GM19328 (cell line): ENCODE measurements around the gene ZNF536.

Experiments used
- ATAC-seq: cut with Tn5 transposase; IDR thresholded peaks from one replicate; pipeline ENCODE4 v1.9.1; 2021; ENCODE audit warnings: mild to moderate bottlenecking, moderate library complexity; ENCODE audit not compliant: unreplicated experiment

Gene ZNF536

GRCh38 chr19:30593975-30594745 lies 222.0 kb downstream of the ZNF536 start:
- ATAC-seq = no peak

- no peak for ATAC-seq
Observed at GRCh38 chr19:30596268-30596667, 224.1 kb downstream of the ZNF536 start.

GRCh38 chr19:30596813-30597399 lies 224.7 kb downstream of the ZNF536 start:
- no peak for ATAC-seq

GRCh38 chr19:30598688-30599087 lies 226.5 kb downstream of the ZNF536 start:
- no peak for ATAC-seq

GRCh38 chr19:30602661-30603350 lies 230.6 kb downstream of the ZNF536 start:
- no peak for ATAC-seq

GRCh38 chr19:30604657-30605056 lies 232.5 kb downstream of the ZNF536 start:
- ATAC-seq = no peak

GRCh38 chr19:30605333-30605732 lies 233.1 kb downstream of the ZNF536 start:
- ATAC-seq = no peak

- no peak for ATAC-seq
Observed at GRCh38 chr19:30606114-30607050, 234.2 kb downstream of the ZNF536 start.
